ENCODE measurements around the gene SREBF2. TPM values are rescaled to one million over a fixed set of nuclear protein-coding genes. Genes with fewer than 3 reads are reported as not detected.

The SREBF2 gene
- total and polyA plus RNA-seq, 2 donors (not counting 3 experiments of a cell fraction or from before 2014, with no cell fraction given), result 101 to 136 TPM

- no peaks in the 10 kb centered on the region for H3K4me1 ChIP-seq (ENCODE audit: control insufficient read depth, extremely low read depth, insufficient read depth, low read length)
- H3K4me2 ChIP-seq (ENCODE audit: insufficient read depth, low read length), result no peak overlapping the region
- POLR2A ChIA-PET, result no interaction called here
- H3K9me1 ChIP-seq (replicated peaks; ENCODE audit: control insufficient read depth, extremely low read depth, insufficient read depth, low read length), result no peaks in the 10 kb centered on the region
- H3K9ac ChIP-seq (replicated peaks; ENCODE audit: extremely low read depth, insufficient read depth, low read length), result no peak overlapping the region
- no peak overlapping the region for H3K27ac ChIP-seq (ENCODE audit: insufficient read depth, low read depth, low read length)
- intact Hi-C loops (cut with micrococcal nuclease), result no loop called here
- no peak for TF ChIP-seq FOS (IDR thresholded peaks at IDR 0.05; ENCODE audit: borderline replicate concordance, insufficient read depth, low read length)
- no peak for TF ChIP-seq MYC (IDR thresholded peaks at IDR 0.05; ENCODE audit: low read depth, low read length)
- TF ChIP-seq MAX (IDR thresholded peaks at IDR 0.05; ENCODE audit: insufficient read depth, insufficient read length), result no peak
- no peak for TF ChIP-seq POLR2A (IDR thresholded peaks at IDR 0.05; ENCODE audit: low read depth, low read length)
- TF ChIP-seq JUN (IDR thresholded peaks at IDR 0.05; ENCODE audit: borderline replicate concordance, insufficient read depth, insufficient read length, low read depth), result no peak
- TF ChIP-seq CTCF (IDR thresholded peaks at IDR 0.05; ENCODE audit: extremely low read depth in 1 of 2, insufficient read depth in 1 of 2, low read depth in 1 of 2, low read length in 2 of 2), result no peak
- TF ChIP-seq POLR2AphosphoS5 (IDR thresholded peaks at IDR 0.05; ENCODE audit: insufficient read depth, low read depth, low read length), result no peak
- TF ChIP-seq GATA2 (IDR thresholded peaks at IDR 0.05; ENCODE audit: insufficient read depth, insufficient read length, low read depth, low read length), result no peak
- no peak for TF ChIP-seq EZH2 (IDR thresholded peaks at IDR 0.05; ENCODE audit: borderline replicate concordance, low read depth, low read length, severe bottlenecking)
- H4K20me1 ChIP-seq (replicated peaks; ENCODE audit: control insufficient read depth, extremely low read depth, insufficient read depth, low read length), result no peaks in the 10 kb centered on the region
- no peak overlapping the region for H3K4me3 ChIP-seq (replicated peaks in 1 of 3; ENCODE audit: insufficient read depth in 1 of 3, low read depth in 1 of 3, low read length in 3 of 3)
- peaks cover 0 to 2% of the 10 kb centered on the region in 2 experiments for H3K36me3 ChIP-seq (ENCODE audit: control insufficient read depth in 2 of 2, extremely low read depth in 1 of 2, insufficient read depth in 2 of 2, low read length in 2 of 2)
- dilution Hi-C loops (cut with MboI; ENCODE audit: extremely low pct_ligation_motif_present, low sequenced_read_pairs), result no loop called here
- H3K27me3 ChIP-seq (ENCODE audit: control insufficient read depth in 2 of 2, insufficient read depth in 2 of 2, low read length in 2 of 2), result no peaks in the 10 kb centered on the region
- BruUV-seq (replicated peaks), result no TSS peak
- DNase-seq (ENCODE audit: low read depth, low spot score) (no peak), FAIRE-seq (no peak)
- CTCF ChIA-PET, result interaction anchor here (1.3 kb wide), 1 partner anchor 9 kb away, joined by 4 read pairs; no protein-coding TSS in a partner anchor
- H3K79me2 ChIP-seq (ENCODE audit: control insufficient read depth, insufficient read depth, low read length), result no peaks in the 10 kb centered on the region
- no peaks in the 10 kb centered on the region for H3K9me3 ChIP-seq (replicated peaks; ENCODE audit: control insufficient read depth, insufficient read depth, low read length)
- no peak overlapping the region for H2AFZ ChIP-seq (ENCODE audit: low read depth, low read length)
Observed at GRCh38 chr22:41934284-41935014, 101.5 kb downstream of the SREBF2 start.

All from endothelial cell of umbilical vein (primary cell).